Astrocyte (in vitro differentiated cells and primary cell): ENCODE results near the gene DUS2.
"Not testable (repeated sequence)": the region's sequence is repeated elsewhere in the genome, so short reads cannot be mapped to it uniquely, and the experiment has no call there.

Source experiments
- CTCF ChIP-seq: IDR thresholded peaks from 2 replicates; pipeline ENCODE4 v1.5.1; 2011; ENCODE audit warnings: low read depth, mild to moderate bottlenecking, inconsistent platforms, low read length, moderate library complexity; ENCODE audit not compliant: insufficient read depth
- EZH2 ChIP-seq: IDR thresholded peaks from 2 replicates; pipeline ENCODE4 v1.6.1; 2012; ENCODE audit warnings: mild to moderate bottlenecking, low read length, inconsistent platforms; ENCODE audit not compliant: insufficient read depth

GRCh38 chr16:68109156-68109555, 86.1 kb downstream of the DUS2 start:
- not testable (repeated sequence) for TF ChIP-seq CTCF, EZH2
